Aortic smooth muscle cell (primary cell): ENCODE measurements around the gene RIPPLY3. TPM values are rescaled to one million over a fixed set of nuclear protein-coding genes. Genes with fewer than 3 reads are reported as not detected.

Experiments
- total RNA-seq: library from RNA; depleted of rRNA; stranded (reverse); fragments of >200 nt; gene quantifications from 2 replicates; pipeline ENCODE4 v1.2.3, GENCODE V29; 2014

Gene RIPPLY3, protein sequence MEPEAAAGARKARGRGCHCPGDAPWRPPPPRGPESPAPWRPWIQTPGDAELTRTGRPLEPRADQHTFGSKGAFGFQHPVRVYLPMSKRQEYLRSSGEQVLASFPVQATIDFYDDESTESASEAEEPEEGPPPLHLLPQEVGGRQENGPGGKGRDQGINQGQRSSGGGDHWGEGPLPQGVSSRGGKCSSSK
- total RNA-seq: not detected in 2 replicates

DNA sequence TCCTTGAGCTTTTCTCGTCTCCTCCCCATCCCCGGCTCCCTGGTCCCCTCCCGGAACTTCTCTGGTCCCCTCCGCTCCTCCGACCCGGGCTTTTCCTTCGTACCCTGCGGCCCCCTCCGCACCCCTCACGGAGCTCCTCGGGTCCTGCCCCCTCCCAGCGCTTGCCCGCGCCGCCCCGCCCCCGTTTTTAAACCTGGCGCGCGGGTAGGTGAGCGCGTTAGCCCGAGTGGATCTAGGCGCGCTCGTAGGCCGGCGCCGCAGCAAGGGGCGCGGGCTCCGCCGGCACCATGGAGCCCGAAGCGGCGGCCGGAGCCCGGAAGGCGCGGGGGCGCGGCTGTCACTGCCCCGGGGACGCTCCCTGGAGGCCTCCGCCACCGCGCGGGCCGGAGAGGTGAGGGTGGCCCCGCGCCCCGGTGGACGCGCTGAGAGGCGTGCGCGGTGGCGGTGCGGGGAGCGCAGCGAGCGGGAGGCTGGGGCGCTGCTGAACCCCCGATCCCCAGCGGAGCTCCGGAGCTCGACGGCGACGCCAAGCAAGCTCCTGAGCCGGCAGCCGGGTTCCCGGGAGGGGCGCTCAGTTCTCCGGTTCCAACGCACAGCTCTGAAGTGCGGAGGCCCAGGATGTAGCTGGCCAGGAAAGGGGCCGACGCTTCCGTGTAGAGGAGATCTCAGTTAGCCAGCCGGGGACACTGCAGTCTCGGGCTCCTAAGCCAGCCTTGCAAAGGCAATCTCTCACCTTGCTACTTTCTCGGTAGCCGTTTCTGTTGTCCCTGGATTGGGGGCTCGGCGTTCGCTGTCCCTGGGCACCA lies at the start of gene RIPPLY3:
Gene RIPPLY3, plus strand, starts transcription at position 217 of the 806 bp plus-strand sequence. Its CDS starts 71 bp downstream, at position 288.

DNA sequence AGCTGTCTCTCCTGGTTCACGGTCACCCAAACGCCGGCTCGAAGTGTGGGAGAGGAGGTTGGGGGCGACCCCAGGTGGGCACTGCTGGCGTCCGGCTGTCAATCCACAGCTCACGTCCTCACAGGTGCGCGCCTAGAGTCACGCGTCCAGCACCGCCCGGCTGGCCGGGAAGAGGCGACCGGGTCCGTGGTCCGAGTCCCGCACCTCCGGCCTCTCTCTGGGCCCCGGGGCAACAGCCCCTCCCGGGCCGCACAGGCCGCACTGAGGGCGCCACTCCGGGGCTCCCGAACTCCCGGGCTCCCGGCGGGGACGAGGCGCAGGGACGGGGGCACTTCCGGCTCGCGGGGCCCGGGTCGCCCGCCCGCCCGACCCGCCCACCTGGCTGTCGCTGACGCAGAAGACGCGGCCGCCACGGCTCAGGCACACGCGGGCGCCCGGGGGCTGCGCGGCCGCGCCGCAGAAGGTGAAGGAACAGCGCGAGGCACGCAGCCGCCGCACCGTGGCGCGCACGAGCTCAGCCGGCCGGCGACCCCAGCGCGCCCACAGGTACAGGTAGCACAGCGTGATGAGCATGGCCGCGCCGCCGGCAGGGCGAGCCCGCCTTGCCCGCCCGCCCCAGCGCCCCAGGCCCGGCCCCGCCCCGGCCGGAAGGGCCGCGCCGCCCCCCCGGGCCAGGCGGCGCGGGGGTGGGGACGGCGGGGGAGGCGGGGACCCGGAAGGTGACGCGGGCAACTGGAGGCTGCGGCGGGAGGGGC lies 40.3 kb upstream of the RIPPLY3 start, which contains the start of gene HLCS:
Gene HLCS, minus strand, starts transcription at position 604 of the 755 bp plus-strand sequence. Its CDS starts 31 bp downstream, at position 573.

Other genes with a start within 250 kb of the RIPPLY3 start
- gene HLCS, start 40.0 kb upstream of the RIPPLY3 start, total RNA-seq: 35.7 and 39.4 TPM in 2 replicates
- gene PIGP, start 66.4 kb downstream of the RIPPLY3 start, total RNA-seq: 6.9 and 12.7 TPM in 2 replicates
- 178 and 218 TPM in 2 replicates for gene TTC3, start 66.6 kb downstream of the RIPPLY3 start, total RNA-seq